Lower leg skin (tissue), 4 donors: ENCODE measurements around the gene BMP15. TPM values are rescaled to one million over a fixed set of nuclear protein-coding genes. Genes with fewer than 3 reads are reported as not detected.

Source experiments
- DNase-seq, 2 donors: peaks; one replicate each; pipeline ENCODE4 v3.0.0-alpha.2; 2019; ENCODE audit warnings: low spot score in 2 of 2
- H3K4me3 ChIP-seq: fragments of 200-600 bp; sonication (generic); 2 replicates; pipeline ENCODE4 v1.5.1; 2017; ENCODE audit warnings: mild to moderate bottlenecking, low read depth; ENCODE audit not compliant: poor library complexity, severe bottlenecking
- POLR2A ChIP-seq, 2 donors: fragments of 450-650 bp; IDR thresholded peaks; one replicate each; pipeline ENCODE4 v1.6.1; 2016 to 2017; ENCODE audit warnings: antibody characterized with exemption in 2 of 2, mild to moderate bottlenecking in 1 of 2, moderate library complexity in 1 of 2
- WGBS, 2 donors: methylation state at CpG; one replicate each; pipeline ENCODE4 v1.1.5; 2018; 5-methylcytosine and 5-hydroxymethylcytosine counted together
- intact Hi-C: fragments of 100-400 bp; cut with DNase I; formaldehyde crosslinking; loops from one replicate; pipeline ENCODE4 v1.15.0; 2023; ENCODE audit warnings: low total_unique reads
- total RNA-seq, 4 donors: library from RNA; depleted of rRNA; stranded (reverse); fragments of >200 nt; gene quantifications; one replicate each; pipeline ENCODE4 v1.1.0, GENCODE V29; 2016
- TF ChIP-seq, protein P1 (sequence below), 3 donors: fragments of 450-650 bp; IDR thresholded peaks; one replicate each; pipeline ENCODE4 v1.5.1; 2016; ENCODE audit warnings: antibody characterized with exemption in 3 of 3, mild to moderate bottlenecking in 3 of 3, moderate library complexity in 2 of 3

Gene BMP15
- total RNA-seq, 4 donors from 2014 or later: not detected

DNA sequence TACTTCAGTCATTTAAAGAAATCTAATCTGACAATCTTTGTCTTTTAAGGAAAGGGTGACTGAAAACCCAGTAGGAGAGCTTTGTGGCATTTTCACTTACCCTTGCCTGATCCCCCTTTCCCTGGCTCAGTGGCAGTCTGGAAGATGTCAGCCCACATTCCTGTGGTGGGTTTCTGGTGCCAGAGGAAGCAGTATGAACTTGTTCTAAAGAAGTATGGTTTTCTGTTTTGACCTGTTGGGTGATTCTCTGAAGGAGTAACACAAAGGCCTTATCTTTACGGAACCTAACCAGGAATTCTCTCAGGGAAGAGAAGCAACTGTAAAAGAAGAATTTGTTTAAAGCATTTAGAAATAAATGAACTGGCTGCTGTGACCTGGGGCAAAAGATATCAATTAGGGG lies 41.9 kb downstream of the BMP15 start:
- no peak for TF ChIP-seq POLR2A (IDR thresholded peaks at IDR 0.05)
- TF ChIP-seq, protein P1, sequence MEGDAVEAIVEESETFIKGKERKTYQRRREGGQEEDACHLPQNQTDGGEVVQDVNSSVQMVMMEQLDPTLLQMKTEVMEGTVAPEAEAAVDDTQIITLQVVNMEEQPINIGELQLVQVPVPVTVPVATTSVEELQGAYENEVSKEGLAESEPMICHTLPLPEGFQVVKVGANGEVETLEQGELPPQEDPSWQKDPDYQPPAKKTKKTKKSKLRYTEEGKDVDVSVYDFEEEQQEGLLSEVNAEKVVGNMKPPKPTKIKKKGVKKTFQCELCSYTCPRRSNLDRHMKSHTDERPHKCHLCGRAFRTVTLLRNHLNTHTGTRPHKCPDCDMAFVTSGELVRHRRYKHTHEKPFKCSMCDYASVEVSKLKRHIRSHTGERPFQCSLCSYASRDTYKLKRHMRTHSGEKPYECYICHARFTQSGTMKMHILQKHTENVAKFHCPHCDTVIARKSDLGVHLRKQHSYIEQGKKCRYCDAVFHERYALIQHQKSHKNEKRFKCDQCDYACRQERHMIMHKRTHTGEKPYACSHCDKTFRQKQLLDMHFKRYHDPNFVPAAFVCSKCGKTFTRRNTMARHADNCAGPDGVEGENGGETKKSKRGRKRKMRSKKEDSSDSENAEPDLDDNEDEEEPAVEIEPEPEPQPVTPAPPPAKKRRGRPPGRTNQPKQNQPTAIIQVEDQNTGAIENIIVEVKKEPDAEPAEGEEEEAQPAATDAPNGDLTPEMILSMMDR (IDR thresholded peaks at IDR 0.05): no peak
- no peak overlapping the region for H3K4me3 ChIP-seq
- WGBS, 2 donors: 50 to 85% methylated on average over 1 of the region's 1 CpG
- intact Hi-C loops: no loop called here
- DNase-seq: no peak

DNA sequence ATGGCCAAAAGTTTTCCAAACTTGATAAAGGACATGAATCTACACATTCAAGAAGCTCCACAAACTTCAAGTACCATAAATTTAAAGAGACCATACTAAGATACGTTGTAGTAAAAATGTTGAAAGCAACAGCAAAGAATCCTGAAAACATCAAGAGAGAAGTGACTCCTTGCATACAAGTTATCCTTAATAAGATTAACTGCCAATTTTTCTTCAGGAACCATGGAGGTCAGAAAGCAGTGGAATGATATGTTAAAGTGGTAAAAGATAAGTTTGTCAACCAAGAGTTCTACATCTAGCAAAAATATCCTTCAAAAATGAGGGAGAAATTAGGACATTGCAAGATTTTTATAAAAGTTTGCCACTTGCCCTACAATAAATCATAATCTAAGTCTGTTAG lies 43.3 kb downstream of the BMP15 start:
- no peak for DNase-seq
- intact Hi-C loops: no loop called here
- no peak for TF ChIP-seq POLR2A (IDR thresholded peaks at IDR 0.05)
- TF ChIP-seq, protein P1 (IDR thresholded peaks at IDR 0.05): no peak
- 85 to 90% methylated on average over 1 of the region's 1 CpG for WGBS, 2 donors
- H3K4me3 ChIP-seq: no peak overlapping the region

DNA sequence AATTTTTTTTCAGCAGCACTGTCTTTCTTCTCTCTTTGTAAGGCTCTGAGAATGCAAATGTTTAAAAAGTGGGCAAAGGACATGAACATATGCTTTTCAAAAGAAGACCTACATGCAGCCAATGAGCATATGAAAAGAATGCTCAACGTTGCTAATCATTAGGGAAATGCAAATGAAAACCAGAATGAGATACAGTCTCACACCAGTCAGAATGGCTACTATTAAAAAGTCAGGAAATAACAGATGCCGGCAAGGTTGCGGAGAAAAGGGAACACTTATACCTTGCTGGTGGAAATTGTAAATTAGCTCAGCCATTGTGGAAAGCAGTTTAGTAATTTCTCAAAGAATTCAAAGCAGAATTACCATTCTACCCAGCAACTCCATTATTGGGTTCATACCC lies 51.6 kb downstream of the BMP15 start:
- no peak for DNase-seq
- TF ChIP-seq POLR2A (IDR thresholded peaks at IDR 0.05): no peak
- TF ChIP-seq, protein P1 (IDR thresholded peaks at IDR 0.05): no peak
- H3K4me3 ChIP-seq: no peak overlapping the region
- intact Hi-C loops: no loop called here
- WGBS, 2 donors: 66 to 72% methylated on average over 3 of the region's 3 CpGs

DNA sequence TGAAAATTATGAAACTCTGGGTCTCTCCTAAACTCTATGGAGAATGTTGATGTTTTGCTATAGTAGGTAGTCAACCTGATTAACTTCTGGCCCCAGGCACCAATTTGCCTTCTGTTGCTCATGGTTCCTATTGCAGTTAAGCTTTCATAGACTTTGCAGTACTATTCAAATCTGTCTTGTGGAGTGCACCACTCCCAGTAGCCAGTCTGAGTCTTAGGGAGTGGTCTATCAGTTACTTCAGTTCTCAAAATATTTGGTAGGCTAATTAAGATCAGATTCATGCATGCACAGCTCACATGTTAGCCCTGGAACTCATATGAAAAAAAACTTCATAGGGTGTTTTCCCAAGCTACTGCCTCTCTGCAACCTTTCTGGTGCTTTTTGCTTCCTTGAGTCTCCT lies 53.3 kb downstream of the BMP15 start:
- intact Hi-C loops: no loop called here
- no peak for TF ChIP-seq POLR2A (IDR thresholded peaks at IDR 0.05)
- TF ChIP-seq, protein P1 (IDR thresholded peaks at IDR 0.05): no peak
- no peak for DNase-seq
- H3K4me3 ChIP-seq: no peak overlapping the region

Other genes with a start within 250 kb of the BMP15 start
- 1 to 10 TPM; 2.2 to 6.0 (median 4.1) TPM for gene SHROOM4, start 96.5 kb upstream of the BMP15 start, total RNA-seq